Thoracic aorta (tissue), 2 donors: ENCODE measurements around the gene CDKL1. TPM values are rescaled to one million over a fixed set of nuclear protein-coding genes. Genes with fewer than 3 reads are reported as not detected.
A peak's percentile ranks its signal among the peaks of the same experiment; 100 is the strongest.

Experiments
- ATAC-seq: fragments of 150-250 bp; one replicate; pipeline ENCODE4 v1.8.0; 2017; ENCODE audit warnings: low read depth; ENCODE audit not compliant: insufficient number of reproducible peaks, low FRiP score
- DNase-seq: peaks from one replicate; pipeline ENCODE4 v3.0.0-alpha.2; 2020; ENCODE audit warnings: low spot score
- H3K27ac ChIP-seq, 2 donors: fragments of 200-600 bp; sonication (generic); 1 replicate in 1 of 2; 2 replicates in 1 of 2; pipeline ENCODE4 v1.5.1; 2016; ENCODE audit warnings: mild to moderate bottlenecking in 2 of 2, moderate library complexity in 2 of 2
- H3K27me3 ChIP-seq: fragments of 200-600 bp; sonication (generic); replicated peaks from 2 replicates; pipeline ENCODE4 v1.6.0; 2016; ENCODE audit warnings: mild to moderate bottlenecking; ENCODE audit not compliant: insufficient read depth
- H3K36me3 ChIP-seq: fragments of 200-600 bp; sonication (generic); one replicate; pipeline ENCODE4 v1.5.1; 2016
- H3K4me1 ChIP-seq, 2 donors: fragments of 200-600 bp; sonication (generic); 1 replicate in 1 of 2; 2 replicates in 1 of 2; pipeline versions ENCODE4 v1.5.1 to v1.6.0; 2016; ENCODE audit warnings: low read depth in 2 of 2, mild to moderate bottlenecking in 1 of 2; ENCODE audit not compliant: control insufficient read depth in 1 of 2
- H3K4me3 ChIP-seq: fragments of 200-600 bp; sonication (generic); 2 replicates; pipeline ENCODE4 v1.5.1; 2016; ENCODE audit warnings: mild to moderate bottlenecking
- H3K9me3 ChIP-seq: fragments of 200-600 bp; sonication (generic); 2 replicates; pipeline ENCODE4 v1.5.1; 2016
- total RNA-seq, 2 donors: library from RNA; depleted of rRNA; stranded (reverse); fragments of >200 nt; gene quantifications; one replicate each; pipeline versions ENCODE4 v1.1.0 to v1.2.3, GENCODE V29; 2016
- TF ChIP-seq, protein P1 (sequence below): fragments of 200-600 bp; sonication (generic); IDR thresholded peaks from one replicate; pipeline ENCODE4 v1.5.1; 2019; ENCODE audit warnings: antibody characterized with exemption

Gene CDKL1
- total RNA-seq, 2 donors from 2014 or later = 2.8 to 8.1 TPM

DNA sequence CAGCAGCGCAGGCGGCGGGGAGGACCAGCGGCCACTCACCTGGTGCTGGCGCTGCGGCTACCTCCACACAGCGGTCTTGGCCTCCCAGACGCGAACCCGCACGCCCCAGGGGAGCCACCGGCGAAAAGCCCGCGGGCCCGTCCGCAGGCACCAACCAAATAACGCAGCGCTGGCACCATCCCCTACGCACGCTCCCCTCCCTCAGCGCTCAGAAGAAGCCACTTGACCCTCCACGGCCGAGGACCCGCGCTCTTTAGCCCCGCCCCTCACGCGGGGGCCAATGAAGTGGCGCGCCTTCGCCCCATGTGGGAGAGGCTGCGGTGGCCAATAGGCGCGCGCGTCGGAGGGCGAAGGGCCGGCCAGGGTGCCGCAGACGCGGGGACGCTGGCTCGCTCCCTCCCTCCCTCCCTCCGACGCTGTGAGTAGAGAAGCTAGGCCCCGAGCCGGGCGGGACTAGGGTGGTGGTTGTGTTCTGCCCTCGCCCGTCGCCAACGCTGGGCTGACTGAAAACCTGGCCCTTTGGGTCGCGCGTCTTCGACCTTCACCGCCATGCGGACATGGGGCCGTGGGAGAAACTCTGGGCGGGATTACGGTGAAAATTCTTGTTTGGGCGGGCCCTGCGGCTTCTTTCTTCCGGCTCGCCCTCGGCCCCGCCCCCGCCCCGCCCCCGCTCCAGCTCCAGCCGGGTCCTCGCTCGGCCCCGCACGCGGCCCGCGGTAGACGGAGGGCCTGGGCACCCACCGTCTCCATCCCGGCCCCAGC, 84.5 kb downstream of the CDKL1 start, which contains the start of the genes DMAC2L and L2HGDH:
TSS of gene DMAC2L (plus strand) at position 353 of the 762 bp plus-strand sequence. CDS start 9,164 bp downstream, outside the sequence.
TSS of gene L2HGDH (minus strand) at position 258 of the 762 bp plus-strand sequence. CDS start at position 179, 79 bp downstream.
- ATAC-seq = peak; percentile 96
- H3K36me3 ChIP-seq = no peaks in the 10 kb centered on the region
- no peaks in the 10 kb centered on the region for H3K27me3 ChIP-seq
- peak; percentile 72 for DNase-seq
- peaks cover 10 to 16% of the 10 kb centered on the region in 2 donors for H3K4me1 ChIP-seq
- TF ChIP-seq, protein P1, sequence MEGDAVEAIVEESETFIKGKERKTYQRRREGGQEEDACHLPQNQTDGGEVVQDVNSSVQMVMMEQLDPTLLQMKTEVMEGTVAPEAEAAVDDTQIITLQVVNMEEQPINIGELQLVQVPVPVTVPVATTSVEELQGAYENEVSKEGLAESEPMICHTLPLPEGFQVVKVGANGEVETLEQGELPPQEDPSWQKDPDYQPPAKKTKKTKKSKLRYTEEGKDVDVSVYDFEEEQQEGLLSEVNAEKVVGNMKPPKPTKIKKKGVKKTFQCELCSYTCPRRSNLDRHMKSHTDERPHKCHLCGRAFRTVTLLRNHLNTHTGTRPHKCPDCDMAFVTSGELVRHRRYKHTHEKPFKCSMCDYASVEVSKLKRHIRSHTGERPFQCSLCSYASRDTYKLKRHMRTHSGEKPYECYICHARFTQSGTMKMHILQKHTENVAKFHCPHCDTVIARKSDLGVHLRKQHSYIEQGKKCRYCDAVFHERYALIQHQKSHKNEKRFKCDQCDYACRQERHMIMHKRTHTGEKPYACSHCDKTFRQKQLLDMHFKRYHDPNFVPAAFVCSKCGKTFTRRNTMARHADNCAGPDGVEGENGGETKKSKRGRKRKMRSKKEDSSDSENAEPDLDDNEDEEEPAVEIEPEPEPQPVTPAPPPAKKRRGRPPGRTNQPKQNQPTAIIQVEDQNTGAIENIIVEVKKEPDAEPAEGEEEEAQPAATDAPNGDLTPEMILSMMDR = no peak
- peak within 1 kb of the TSS; percentile 80 to 90 for H3K27ac ChIP-seq
- peak within 1 kb of the TSS; percentile 83 for H3K4me3 ChIP-seq
- no peaks in the 10 kb centered on the region for H3K9me3 ChIP-seq

DNA sequence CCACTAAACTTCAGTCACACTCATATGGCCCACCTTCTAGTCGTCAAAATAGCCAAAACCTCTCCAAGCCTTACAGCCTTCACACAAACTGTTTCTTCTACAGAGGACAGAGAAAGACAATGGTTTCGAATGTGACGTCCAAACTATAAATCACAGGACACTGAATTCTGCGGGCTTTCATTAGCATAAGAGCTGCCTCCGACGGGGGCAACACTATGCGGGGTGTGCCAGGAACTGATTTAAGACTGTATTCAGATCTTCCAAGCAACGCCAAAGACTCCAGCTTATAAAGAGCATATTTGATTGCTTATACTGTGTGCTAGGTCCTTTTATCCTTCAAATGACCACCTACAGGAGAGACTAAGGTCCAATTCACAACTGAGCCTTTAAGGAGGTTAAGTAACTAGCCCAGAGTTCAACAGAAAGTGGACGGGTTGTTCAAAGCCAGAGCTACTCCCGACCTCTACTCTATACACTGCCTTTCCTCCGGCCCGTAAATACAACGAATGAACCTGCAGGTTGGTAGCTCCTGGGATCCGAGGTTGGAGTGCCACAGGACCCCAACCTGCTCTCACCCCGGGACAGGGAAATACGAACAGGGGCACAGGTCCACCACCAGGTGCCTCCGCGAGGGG, 85.2 kb downstream of the CDKL1 start:
- ATAC-seq = no peak
- TF ChIP-seq, protein P1 = peak; percentile 49
- Histone ChIP-seq H3K9me3 (no peaks in the 10 kb centered on the region), H3K36me3 (no peaks in the 10 kb centered on the region), H3K27ac (peak overlapping the region; percentile 80 to 90), H3K27me3 (no peaks in the 10 kb centered on the region), H3K4me3 (peak overlapping the region; percentile 83), H3K4me1 (peaks cover 10 to 16% of the 10 kb centered on the region in 2 donors)
- no peak for DNase-seq

DNA sequence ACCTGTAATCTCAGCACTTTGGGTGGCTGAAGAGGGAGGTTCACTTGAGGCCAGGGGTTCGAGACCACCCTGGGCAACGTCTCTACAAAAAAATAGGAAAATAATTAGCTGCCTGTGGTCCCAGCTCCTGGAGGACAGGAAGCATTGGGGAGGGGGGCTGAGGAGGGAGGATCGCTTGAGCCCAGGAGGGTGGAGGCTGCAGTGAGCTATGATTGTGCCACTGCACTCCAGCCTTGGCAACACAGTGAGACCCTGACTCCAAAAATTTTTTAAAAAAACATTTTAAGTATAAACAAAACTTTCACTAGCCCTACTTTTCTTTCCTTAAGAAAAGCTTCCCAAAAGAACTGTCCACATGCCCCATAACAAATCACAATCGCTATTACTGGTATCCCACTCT, 86.2 kb downstream of the CDKL1 start:
- H3K9me3 ChIP-seq = no peaks in the 10 kb centered on the region
- H3K4me1 ChIP-seq = peaks cover 10 to 16% of the 10 kb centered on the region in 2 donors
- no peaks in the 10 kb centered on the region for H3K36me3 ChIP-seq
- no peaks in the 10 kb centered on the region for H3K27me3 ChIP-seq
- no peak overlapping the region for H3K4me3 ChIP-seq
- TF ChIP-seq, protein P1 = no peak
- H3K27ac ChIP-seq = no peak overlapping the region
- DNase-seq = no peak
- ATAC-seq = no peak

DNA sequence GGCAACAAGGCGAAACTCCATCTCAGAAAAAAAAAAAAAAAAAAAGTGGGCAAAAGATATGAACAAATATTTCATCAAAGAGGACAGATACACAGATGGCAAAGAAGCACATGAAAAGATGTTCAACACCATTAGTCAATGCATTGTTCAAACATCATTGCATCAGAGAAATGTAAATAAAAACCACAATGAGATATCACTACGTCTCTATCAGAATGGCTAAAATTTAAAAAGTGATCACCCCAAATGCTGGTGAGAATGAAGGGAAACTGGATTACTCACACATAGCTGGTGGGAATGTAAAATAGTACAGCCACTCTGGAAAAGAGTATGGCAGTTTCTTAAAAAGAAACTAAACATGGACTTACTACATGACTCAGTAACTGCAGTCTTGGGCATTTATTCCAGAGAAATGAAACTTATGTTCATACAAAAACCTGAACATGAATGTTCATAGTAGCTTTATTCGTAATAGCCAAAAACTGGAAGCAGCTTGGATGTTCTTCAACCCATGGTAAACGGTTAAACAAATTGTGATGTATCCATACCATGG, 88.2 kb downstream of the CDKL1 start:
- Histone ChIP-seq H3K27ac (no peak overlapping the region), H3K36me3 (no peaks in the 10 kb centered on the region), H3K9me3 (no peaks in the 10 kb centered on the region), H3K4me3 (no peak overlapping the region), H3K4me1 (peaks cover 10 to 15% of the 10 kb centered on the region in 2 donors), H3K27me3 (no peaks in the 10 kb centered on the region)
- TF ChIP-seq, protein P1 = no peak
- ATAC-seq = no peak
- DNase-seq = no peak
